ENCODE results near the gene EXOC7. TPM values are rescaled to one million over a fixed set of nuclear protein-coding genes. Genes with fewer than 3 reads are reported as not detected.

The EXOC7 gene
- total and polyA plus RNA-seq, 2 of the 8 experiments (the other 6 are each of a cell fraction or from before 2014, with no cell fraction given), result 77.1 to 92.6 TPM

- whole genome bisulfite sequencing, 2 experiments (ENCODE audit: extremely low coverage in 1 of 2, insufficient coverage in 1 of 2, insufficient read length in 1 of 2, insufficient replicate concordance in 2 of 2, low coverage in 1 of 2, low lambda C conversion rate in 2 of 2, missing lambda C conversion rate in 1 of 2), result 81% methylated on average over 5 of the region's 5 CpGs; no CpG with 5 or more reads in 1 of the 2 experiments
- Histone ChIP-seq H4K8ac (ENCODE audit: extremely low read depth, insufficient read depth, low read length) (no peak overlapping the region), H2BK5ac (ENCODE audit: low read depth, low read length) (peak overlapping the region; percentile 22; the same call in 1 of the 2 replicates), H3K23me2 (ENCODE audit: low read depth, low read length) (peaks cover 9% of the 10 kb centered on the region; the same call in 1 of the 2 replicates), H2BK12ac (ENCODE audit: low read depth, low read length) (0 out of 2 replicates have a peak overlapping the region, but pooled peaks have one; percentile 11), H3K9me3 (ENCODE audit: insufficient read depth in 2 of 2, low read depth in 1 of 2, low read length in 1 of 2) (no peaks in the 10 kb centered on the region), H2BK20ac (ENCODE audit: low read length) (peak overlapping the region; percentile 66), H4K20me1 (replicated peaks in 1 of 2; ENCODE audit: control insufficient read depth in 1 of 2, insufficient read depth in 2 of 2, low read length in 2 of 2) (no peaks in the 10 kb centered on the region), H3K56ac (replicated peaks; ENCODE audit: insufficient read length, low read depth, low read length) (no peak overlapping the region), H3K14ac (ENCODE audit: insufficient read length) (no peak overlapping the region), H2BK15ac (ENCODE audit: low read length) (peak overlapping the region; percentile 92; the same call in 1 of the 2 replicates), H3K79me1 (ENCODE audit: low read depth, low read length) (peaks cover 8% of the 10 kb centered on the region), H3K27me3 (replicated peaks in 1 of 4; ENCODE audit: control insufficient read depth in 3 of 4, extremely low read depth in 1 of 4, insufficient read depth in 3 of 4, low read length in 3 of 4) (no peaks in the 10 kb centered on the region), H3K18ac (ENCODE audit: extremely low read depth, low read length) (no peak overlapping the region), H2AK5ac (ENCODE audit: low read depth, low read length) (no peak overlapping the region), H4K5ac (ENCODE audit: insufficient read length, low read depth, low read length) (no peak overlapping the region), H2AFZ (ENCODE audit: low read length) (no peak overlapping the region), H3K36me3 (ENCODE audit: control insufficient read depth in 2 of 4, insufficient read depth in 4 of 4, low read length in 3 of 4) (peaks cover 8 to 18% (median 9%) of the 10 kb centered on the region in 4 experiments), H3K4me1 (replicated peaks in 1 of 4; ENCODE audit: control insufficient read depth in 3 of 4, insufficient read depth in 4 of 4, low read length in 3 of 4) (peaks cover 6 to 16% (median 9%) of the 10 kb centered on the region in 4 experiments; a peak in 6 of 7 replicates), H3K4me3 (ENCODE audit: extremely low read depth in 1 of 4, insufficient read depth in 2 of 4, low read depth in 3 of 4, low read length in 4 of 4) (no peak overlapping the region), H3K27ac (ENCODE audit: low read depth, low read length) (no peak overlapping the region), H4K91ac (replicated peaks; ENCODE audit: insufficient read length, low read length) (peak overlapping the region; percentile 15), H3K4ac (replicated peaks; ENCODE audit: insufficient read length, low read depth, low read length) (no peak overlapping the region), H3K4me2 (ENCODE audit: insufficient read depth in 1 of 2, low read depth in 2 of 2, low read length in 2 of 2) (no peak overlapping the region; a peak in 1 of 4 replicates), H3K23ac (ENCODE audit: insufficient read length) (no peak overlapping the region), H3K9ac (replicated peaks in 1 of 4; ENCODE audit: extremely low read depth in 1 of 4, low read depth in 3 of 4, low read length in 3 of 4) (no peak overlapping the region), H2BK120ac (replicated peaks; ENCODE audit: low read depth, low read length) (no peak overlapping the region), H3K79me2 (ENCODE audit: control insufficient read depth in 1 of 2, insufficient read depth in 2 of 2, low read length in 2 of 2) (peaks cover 5 to 8% of the 10 kb centered on the region in 2 experiments; a peak in 3 of 4 replicates)
- no peak for FAIRE-seq
- no peak for TF ChIP-seq RFX5 (IDR thresholded peaks at IDR 0.05; ENCODE audit: borderline replicate concordance, low read depth, low read length)
- TF ChIP-seq TCF12 (IDR thresholded peaks at IDR 0.05; ENCODE audit: low read depth, low read length), result no peak
- no peak for TF ChIP-seq TAF7 (optimal IDR thresholded peaks at IDR 0.05; ENCODE audit: borderline replicate concordance, low read depth, low read length)
- no peak for TF ChIP-seq RNF2 (IDR thresholded peaks at IDR 0.05; ENCODE audit: borderline replicate concordance, low read depth, low read length, missing control alignments, poor library complexity, severe bottlenecking)
- TF ChIP-seq POLR2A (IDR thresholded peaks at IDR 0.05; ENCODE audit: control extremely low read depth in 1 of 2, low read depth in 2 of 2, low read length in 2 of 2), result no peak
- CTCF ChIA-PET (ENCODE audit: partially characterized antibody), result interaction anchor here (1.0 to 41.5 kb wide), 6 partner anchors 10 to 280 kb away, joined by 3 to 778 read pairs (median 8); partner anchors contain the start of gene FOXJ1
- POLR2A ChIA-PET (ENCODE audit: partially characterized antibody), result interaction anchor here (0.6 to 4.6 kb wide), 6 partner anchors 9 to 552 kb away, joined by 3 to 23 read pairs (median 4); partner anchors contain the start of genes GALR2, SRP68 and ZACN
- no peak for DNase-seq (ENCODE audit: low read depth in 1 of 2, low spot score in 2 of 2)
Observed at GRCh38 chr17:76104896-76105231, 1.3 kb upstream of the EXOC7 start.

All from H1 (cell line).